A673 (cell line): ENCODE data around the gene TRIM66. TPM values are rescaled to one million over a fixed set of nuclear protein-coding genes. Genes with fewer than 3 reads are reported as not detected.
A peak's percentile ranks its signal among the peaks of the same experiment; 100 is the strongest.
"Not testable (repeated sequence)": the region's sequence is repeated elsewhere in the genome, so short reads cannot be mapped to it uniquely, and the experiment has no call there.

Source experiments
- BruUV-seq: library from RNA; stranded (reverse); fragments of 400-500 nt; replicated peaks from 2 replicates; lab custom pipeline; 2021; lab: Mats Ljungman, UMichigan
- CTCF ChIA-PET: fragments of 300-600 bp; sonication (Branson Sonifier 250); formaldehyde crosslinking; loops from one replicate; lab custom pipeline; 2022; ENCODE audit warnings: antibody characterized with exemption; lab: Charles Lee
- POLR2A ChIA-PET: fragments of 300-600 bp; sonication (Branson Sonifier 250); formaldehyde crosslinking; loops from one replicate; lab custom pipeline; 2022; ENCODE audit warnings: antibody characterized with exemption; ENCODE audit not compliant: low non-redundant PET; lab: Charles Lee
- DNase-seq: peaks from one replicate; pipeline ENCODE4 v3.0.0-alpha.2; 2015; ENCODE audit warnings: low spot score
- H3K27ac ChIP-seq: fragments of 200-600 bp; sonication (generic); 2 replicates; pipeline ENCODE4 v1.5.1; 2016; ENCODE audit warnings: mixed run types, low read depth, mild to moderate bottlenecking, mixed read lengths, antibody characterized with exemption, low read length; ENCODE audit not compliant: poor library complexity, severe bottlenecking
- H3K27me3 ChIP-seq: fragments of 200-600 bp; sonication (generic); replicated peaks from 2 replicates; pipeline ENCODE4 v1.6.1; 2017; ENCODE audit warnings: mixed run types, low read depth, mild to moderate bottlenecking, mixed read lengths, antibody characterized with exemption, low read length; ENCODE audit not compliant: insufficient read depth, poor library complexity
- H3K36me3 ChIP-seq: fragments of 200-600 bp; sonication (generic); 2 replicates; pipeline ENCODE4 v1.6.1; 2016; ENCODE audit warnings: mixed run types, mild to moderate bottlenecking, mixed read lengths, antibody characterized with exemption, low read length; ENCODE audit not compliant: insufficient read depth, poor library complexity, severe bottlenecking
- H3K4me1 ChIP-seq: fragments of 200-600 bp; sonication (generic); 2 replicates; pipeline ENCODE4 v1.6.1; 2017; ENCODE audit warnings: mixed run types, mild to moderate bottlenecking, mixed read lengths, antibody characterized with exemption, low read length; ENCODE audit not compliant: insufficient read depth, poor library complexity, severe bottlenecking
- H3K4me3 ChIP-seq: fragments of 200-600 bp; sonication (generic); 2 replicates; pipeline ENCODE4 v1.5.1; 2016; ENCODE audit warnings: low read depth, mixed run types, mild to moderate bottlenecking, mixed read lengths, low read length; ENCODE audit not compliant: poor library complexity, severe bottlenecking
- H3K9me3 ChIP-seq: fragments of 200-600 bp; sonication (generic); 2 replicates; pipeline ENCODE4 v1.6.1; 2016; ENCODE audit warnings: mixed run types, low read depth, mild to moderate bottlenecking, mixed read lengths, antibody characterized with exemption, low read length; ENCODE audit not compliant: poor library complexity, severe bottlenecking
- CTCF ChIP-seq: fragments of 300-800, 200-600 bp; sonication (generic); conservative IDR thresholded peaks from 2 replicates; pipeline ENCODE4 v1.5.1; 2017; ENCODE audit warnings: low read depth, mild to moderate bottlenecking, antibody characterized with exemption, low read length, moderate library complexity, mixed read lengths
- EZH2 ChIP-seq: fragments of 200-600 bp; sonication (generic); IDR thresholded peaks from 2 replicates; pipeline ENCODE4 v1.6.1; 2017; ENCODE audit warnings: borderline replicate concordance, low read depth, mild to moderate bottlenecking, mixed read lengths, antibody characterized with exemption, low read length; ENCODE audit not compliant: poor library complexity, severe bottlenecking
- intact Hi-C: fragments of 100-400 bp; cut with micrococcal nuclease; formaldehyde crosslinking; loops from one replicate; pipeline ENCODE4 v1.10.0; 2022; ENCODE audit not compliant: unreplicated experiment
- total RNA-seq: library from RNA; stranded (reverse); gene quantifications from 2 replicates; pipeline ENCODE4 v1.2.3, GENCODE V29; 2021

Gene TRIM66
- total RNA-seq, 1 experiment from 2014 or later, result 9.7 TPM

- intact Hi-C loops, result loop anchor here (5.0 kb wide), 1 partner anchor 141 kb away; a partner anchor contains a TSS
- H3K27ac ChIP-seq, result peak overlapping the region; percentile 88
- no peak for TF ChIP-seq CTCF
- TF ChIP-seq EZH2, result no peak
- H3K4me1 ChIP-seq, result peaks cover 32% of the 10 kb centered on the region
- H3K9me3 ChIP-seq, result no peaks in the 10 kb centered on the region
- CTCF ChIA-PET, result no interaction called here
- no peaks in the 10 kb centered on the region for H3K27me3 ChIP-seq
- DNase-seq, result peak; percentile 97
- BruUV-seq, result no TSS peak
- peak overlapping the region; percentile 23 for H3K4me3 ChIP-seq
- POLR2A ChIA-PET, result interaction anchor here (0.6 kb wide), 1 partner anchor 1752 kb away, joined by 3 read pairs; no protein-coding TSS in a partner anchor
- no peaks in the 10 kb centered on the region for H3K36me3 ChIP-seq
Observed at GRCh38 chr11:8671193-8671612, 11.3 kb downstream of the TRIM66 start.

- Histone ChIP-seq H3K4me1 (peaks cover 32% of the 10 kb centered on the region), H3K27ac (peak overlapping the region; percentile 88)
- intact Hi-C loops, result loop anchor here (5.0 kb wide), 1 partner anchor 142 kb away; a partner anchor contains a TSS
- H3K36me3 ChIP-seq, H3K9me3 ChIP-seq, BruUV-seq, POLR2A ChIA-PET, DNase-seq, H3K27me3 ChIP-seq, H3K4me3 ChIP-seq, CTCF ChIA-PET: not testable (repeated sequence)
Observed at GRCh38 chr11:8670081-8670480, 12.4 kb downstream of the TRIM66 start.

- no TSS peak for BruUV-seq
- Histone ChIP-seq H3K27me3 (no peaks in the 10 kb centered on the region), H3K4me1 (peaks cover under 1% of the 10 kb centered on the region), H3K27ac (no peak overlapping the region), H3K4me3 (no peak overlapping the region), H3K36me3 (no peaks in the 10 kb centered on the region), H3K9me3 (no peaks in the 10 kb centered on the region)
- intact Hi-C loops, result no loop called here
- ChIA-PET CTCF (no interaction called here), POLR2A (no interaction called here)
- DNase-seq, result no peak
- TF ChIP-seq CTCF, result no peak
- no peak for TF ChIP-seq EZH2
Observed at GRCh38 chr11:8665222-8665621, 17.2 kb downstream of the TRIM66 start.
